Activated CD4-positive, CD25-positive, alpha-beta regulatory T cell treated with anti-CD3 and anti-CD28 coated beads, Interleukin-2, amount 50 U/mL, for 72 hours (primary cell): ENCODE data around the gene MACROD2.

ENCODE experiments used
- DNase-seq: peaks from one replicate; pipeline ENCODE4 v3.0.0; 2021

MACROD2 gene

GRCh38 chr20:14609328-14610221, 614.3 kb downstream of the MACROD2 start:
- DNase-seq, result no peak

- DNase-seq, result no peak
Measured at GRCh38 chr20:14611479-14611878, 616.2 kb downstream of the MACROD2 start.

GRCh38 chr20:14612391-14612790, 617.1 kb downstream of the MACROD2 start:
- no peak for DNase-seq

GRCh38 chr20:14616003-14616402, 620.7 kb downstream of the MACROD2 start:
- DNase-seq, result no peak

GRCh38 chr20:14617123-14617522, 621.8 kb downstream of the MACROD2 start:
- no peak for DNase-seq

GRCh38 chr20:14619411-14619810, 624.1 kb downstream of the MACROD2 start:
- DNase-seq, result no peak

GRCh38 chr20:14622796-14623195, 627.5 kb downstream of the MACROD2 start:
- DNase-seq, result no peak

GRCh38 chr20:14631011-14631410, 635.7 kb downstream of the MACROD2 start:
- no peak for DNase-seq

- DNase-seq, result no peak
Measured at GRCh38 chr20:14632906-14633305, 637.6 kb downstream of the MACROD2 start.

- DNase-seq, result no peak
Measured at GRCh38 chr20:14633507-14633906, 638.2 kb downstream of the MACROD2 start.

- no peak for DNase-seq
Measured at GRCh38 chr20:14634665-14635064, 639.3 kb downstream of the MACROD2 start.

- no peak for DNase-seq
Measured at GRCh38 chr20:14637441-14637840, 642.1 kb downstream of the MACROD2 start.

GRCh38 chr20:14643146-14643545, 647.8 kb downstream of the MACROD2 start:
- no peak for DNase-seq

GRCh38 chr20:14643556-14643955, 648.2 kb downstream of the MACROD2 start:
- DNase-seq, result no peak

GRCh38 chr20:14644306-14645097, 649.2 kb downstream of the MACROD2 start:
- DNase-seq, result no peak

GRCh38 chr20:14647016-14647415, 651.7 kb downstream of the MACROD2 start:
- DNase-seq, result no peak

- no peak for DNase-seq
Measured at GRCh38 chr20:14649662-14650061, 654.3 kb downstream of the MACROD2 start.

GRCh38 chr20:14657266-14658005, 662.1 kb downstream of the MACROD2 start:
- no peak for DNase-seq

GRCh38 chr20:14664101-14664500, 668.8 kb downstream of the MACROD2 start:
- no peak for DNase-seq

- DNase-seq, result no peak
Measured at GRCh38 chr20:14666696-14667095, 671.4 kb downstream of the MACROD2 start.

- no peak for DNase-seq
Measured at GRCh38 chr20:14667226-14667625, 671.9 kb downstream of the MACROD2 start.

GRCh38 chr20:14672066-14672465, 676.8 kb downstream of the MACROD2 start:
- no peak for DNase-seq

GRCh38 chr20:14673164-14673563, 677.8 kb downstream of the MACROD2 start:
- no peak for DNase-seq
